PC-3 (cell line): ENCODE measurements around the gene WDR27. TPM values are rescaled to one million over a fixed set of nuclear protein-coding genes. Genes with fewer than 3 reads are reported as not detected.

Experiments
- ATAC-seq: fragments of 200-7000 bp; cut with Tn5 transposase; 2 replicates; pipeline ENCODE4 v1.9.1; 2020; ENCODE audit warnings: mild to moderate bottlenecking, moderate library complexity
- Bru-seq: library from RNA; stranded (reverse); fragments of 400-500 nt; gene quantifications from one replicate; lab custom pipeline; 2021; lab: Mats Ljungman, UMichigan
- BruChase-seq, 2 experiments: library from RNA; stranded (reverse); fragments of 400-500 nt; gene quantifications; one replicate each; lab custom pipeline; 2021; lab: Mats Ljungman, UMichigan
- BruUV-seq: library from RNA; stranded (reverse); fragments of 400-500 nt; replicated peaks from 2 replicates; lab custom pipeline; 2021; lab: Mats Ljungman, UMichigan
- CTCF ChIA-PET: fragments of 300-600 bp; sonication (Branson Sonifier 250); formaldehyde crosslinking; loops from one replicate; lab custom pipeline; 2022; ENCODE audit warnings: antibody characterized with exemption; lab: Charles Lee
- POLR2A ChIA-PET: fragments of 300-600 bp; sonication (Branson Sonifier 250); formaldehyde crosslinking; loops from one replicate; lab custom pipeline; 2022; ENCODE audit warnings: antibody characterized with exemption; ENCODE audit not compliant: unreplicated experiment; lab: Charles Lee
- DNase-seq: peaks from one replicate; pipeline ENCODE4 v3.0.0-alpha.2; 2015
- H2AFZ ChIP-seq: fragments of 300-600 bp; sonication (generic); 2 replicates; pipeline ENCODE4 v1.6.0; 2016; ENCODE audit warnings: antibody characterized with exemption, low read length
- H3F3A ChIP-seq: fragments of 300-600 bp; sonication (generic); one replicate; pipeline ENCODE4 v1.6.0; 2017; ENCODE audit warnings: antibody characterized with exemption, low read length, control low read depth, mild to moderate bottlenecking; ENCODE audit not compliant: unreplicated experiment
- H3K27ac ChIP-seq: fragments of 300-600 bp; sonication (generic); 2 replicates; pipeline ENCODE4 v1.5.1; 2016; ENCODE audit warnings: mild to moderate bottlenecking, low read length
- H3K27me3 ChIP-seq: fragments of 300-600 bp; sonication (generic); 2 replicates; pipeline ENCODE4 v1.6.1; 2016; ENCODE audit warnings: low read length, mixed read lengths
- H3K36me3 ChIP-seq: fragments of 300-600 bp; sonication (generic); 2 replicates; pipeline ENCODE4 v1.6.1; 2016; ENCODE audit warnings: low read depth, mixed run types, low read length, mixed read lengths
- H3K4me1 ChIP-seq: fragments of 300-600 bp; sonication (generic); 2 replicates; pipeline ENCODE4 v1.5.1; 2016; ENCODE audit warnings: low read length; ENCODE audit not compliant: insufficient read depth
- H3K4me2 ChIP-seq: fragments of 300-600 bp; sonication (generic); 2 replicates; pipeline ENCODE4 v1.6.0; 2016; ENCODE audit warnings: low read length
- H3K4me3 ChIP-seq: fragments of 300-600 bp; sonication (generic); 2 replicates; pipeline ENCODE4 v1.5.1; 2016; ENCODE audit warnings: mild to moderate bottlenecking, low read length, mixed read lengths
- H3K79me2 ChIP-seq: fragments of 300-600 bp; sonication (generic); 2 replicates; pipeline ENCODE4 v1.6.1; 2017; ENCODE audit warnings: low read length, mixed read lengths
- H3K9ac ChIP-seq: fragments of 300-600 bp; sonication (generic); 2 replicates; pipeline ENCODE4 v1.6.0; 2016; ENCODE audit warnings: mild to moderate bottlenecking, low read length
- H3K9me2 ChIP-seq: fragments of 300-600 bp; sonication (generic); replicated peaks from 2 replicates; pipeline ENCODE4 v1.6.1; 2016; ENCODE audit warnings: mixed run types, low read length, mixed read lengths
- H3K9me3 ChIP-seq: fragments of 300-600 bp; sonication (generic); 2 replicates; pipeline ENCODE4 v1.6.1; 2016; ENCODE audit warnings: low read length, mixed read lengths
- H4K20me1 ChIP-seq: fragments of 300-600 bp; sonication (generic); 2 replicates; pipeline ENCODE4 v1.6.1; 2016; ENCODE audit warnings: low read length, mixed read lengths
- CTCF ChIP-seq: fragments of 300-600 bp; sonication (generic); conservative IDR thresholded peaks from 2 replicates; pipeline ENCODE4 v1.5.1; 2017; ENCODE audit warnings: antibody characterized with exemption, low read depth, mild to moderate bottlenecking, low read length
- EZH2 ChIP-seq: fragments of 300-600 bp; sonication (generic); IDR thresholded peaks from one replicate; pipeline ENCODE4 v1.6.1; 2017; ENCODE audit warnings: antibody characterized with exemption, mild to moderate bottlenecking, low read length; ENCODE audit not compliant: unreplicated experiment
- EZH2phosphoT487 ChIP-seq: fragments of 300-600 bp; sonication (generic); IDR thresholded peaks from 2 replicates; pipeline ENCODE4 v1.6.1; 2018; ENCODE audit warnings: mild to moderate bottlenecking, antibody characterized with exemption, low read length, borderline replicate concordance
- intact Hi-C: fragments of 100-400 bp; cut with micrococcal nuclease; formaldehyde crosslinking; loops from 2 replicates; pipeline ENCODE4 v1.9.0; 2023
- long read RNA-seq: library from polyadenylated mRNA; unstranded; transcript quantifications from one replicate; pipeline ENCODE4 v2.0.0, GENCODE V29; 2021; ENCODE audit not compliant: unreplicated experiment
- total RNA-seq: library from RNA; depleted of rRNA; stranded (reverse); fragments of >200 nt; gene quantifications from 2 replicates; pipeline ENCODE4 v1.2.3, GENCODE V29; 2014; rRNA removed

The WDR27 gene
- total RNA-seq = 20.0 and 28.3 TPM in 2 replicates
- Bru-seq, nascent RNA = percentile 71 among the genes with signal in this experiment
- percentile 83 among the genes with signal in this experiment for BruChase-seq, experiment 1, labeled RNA remaining after a 6-hour chase
- BruChase-seq, experiment 2, labeled RNA remaining after a 2-hour chase = percentile 79 among the genes with signal in this experiment
- long read RNA-seq, partial matches to known transcripts = 0 of 30 reads
- long read RNA-seq, other reads (novel, unspliced or antisense) = 30 of 30 reads

- Histone ChIP-seq H3F3A (no peaks in the 10 kb centered on the region), H3K79me2 (peaks cover 62% of the 10 kb centered on the region), H3K27me3 (no peaks in the 10 kb centered on the region), H3K4me3 (peak within 1 kb of the TSS; percentile 98), H3K9ac (peak within 1 kb of the TSS; percentile 98), H4K20me1 (peaks cover 23% of the 10 kb centered on the region), H3K4me2 (peak within 1 kb of the TSS; percentile 96), H3K36me3 (no peaks in the 10 kb centered on the region; the same call in 1 of the 2 replicates), H3K9me2 (no peaks in the 10 kb centered on the region), H3K27ac (peak within 1 kb of the TSS; percentile 75), H3K4me1 (peaks cover 23% of the 10 kb centered on the region), H2AFZ (peak within 1 kb of the TSS; percentile 79), H3K9me3 (no peaks in the 10 kb centered on the region)
- no peak for TF ChIP-seq EZH2phosphoT487
- no peak for TF ChIP-seq CTCF
- no peak for TF ChIP-seq EZH2
- BruUV-seq = no TSS peak
- peak; percentile 88 for ATAC-seq
- POLR2A ChIA-PET = interaction anchor here (0.5 to 0.6 kb wide), 3 partner anchors 14 to 202 kb away, joined by 5 to 7 read pairs (median 6); no protein-coding TSS in a partner anchor
- intact Hi-C loops = loop anchor here (2.0 to 5.0 kb wide), 2 partner anchors 21 to 50 kb away; partner anchors contain the start of genes DYNLT2 and ERMARD
- DNase-seq = peak; percentile 93
- CTCF ChIA-PET = no interaction called here
These were observed at the start of gene WDR27, which contains the start of gene C6orf120 for GRCh38 chr6:169701954-169702839. Gene WDR27, minus strand, starts transcription at chr6:169702029. Its CDS starts 13,024 bp downstream, at chr6:169689005. Gene C6orf120, plus strand, starts transcription at chr6:169702126. Its CDS starts 334 bp downstream, at chr6:169702460.

- no peaks in the 10 kb centered on the region for H3K9me3 ChIP-seq
- no peaks in the 10 kb centered on the region; the same call in 1 of the 2 replicates for H3K4me1 ChIP-seq
- no peak overlapping the region for H3K4me2 ChIP-seq
- ATAC-seq (no peak), DNase-seq (no peak)
- no peaks in the 10 kb centered on the region for H3K27me3 ChIP-seq
- peaks cover 17% of the 10 kb centered on the region for H3K79me2 ChIP-seq
- ChIA-PET POLR2A (no interaction called here), CTCF (no interaction called here)
- no peaks in the 10 kb centered on the region for H4K20me1 ChIP-seq
- no peaks in the 10 kb centered on the region for H3F3A ChIP-seq
- no peak overlapping the region for H2AFZ ChIP-seq
- no peak overlapping the region for H3K9ac ChIP-seq
- H3K36me3 ChIP-seq = no peaks in the 10 kb centered on the region
- no TSS peak for BruUV-seq
- TF ChIP-seq CTCF = no peak
- TF ChIP-seq EZH2 = no peak
- TF ChIP-seq EZH2phosphoT487 = no peak
- intact Hi-C loops = no loop called here
- H3K27ac ChIP-seq = no peak overlapping the region
- no peak overlapping the region for H3K4me3 ChIP-seq
- H3K9me2 ChIP-seq = no peaks in the 10 kb centered on the region
These were observed 44.7 kb upstream of the WDR27 start for GRCh38 chr6:169746556-169746955.
